NCI-H446 treated with DMSO at 0.1 percent for 48 hours (cell line): Measurements from ENCODE around the gene ZCCHC9.
"Not testable (repeated sequence)": the region's sequence is repeated elsewhere in the genome, so short reads cannot be mapped to it uniquely, and the experiment has no call there.

Experiments used
- DNase-seq: peaks from one replicate; lab custom pipeline; 2025; lab: John Stamatoyannopoulos, UW

ZCCHC9 gene, protein sequence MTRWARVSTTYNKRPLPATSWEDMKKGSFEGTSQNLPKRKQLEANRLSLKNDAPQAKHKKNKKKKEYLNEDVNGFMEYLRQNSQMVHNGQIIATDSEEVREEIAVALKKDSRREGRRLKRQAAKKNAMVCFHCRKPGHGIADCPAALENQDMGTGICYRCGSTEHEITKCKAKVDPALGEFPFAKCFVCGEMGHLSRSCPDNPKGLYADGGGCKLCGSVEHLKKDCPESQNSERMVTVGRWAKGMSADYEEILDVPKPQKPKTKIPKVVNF

DNA sequence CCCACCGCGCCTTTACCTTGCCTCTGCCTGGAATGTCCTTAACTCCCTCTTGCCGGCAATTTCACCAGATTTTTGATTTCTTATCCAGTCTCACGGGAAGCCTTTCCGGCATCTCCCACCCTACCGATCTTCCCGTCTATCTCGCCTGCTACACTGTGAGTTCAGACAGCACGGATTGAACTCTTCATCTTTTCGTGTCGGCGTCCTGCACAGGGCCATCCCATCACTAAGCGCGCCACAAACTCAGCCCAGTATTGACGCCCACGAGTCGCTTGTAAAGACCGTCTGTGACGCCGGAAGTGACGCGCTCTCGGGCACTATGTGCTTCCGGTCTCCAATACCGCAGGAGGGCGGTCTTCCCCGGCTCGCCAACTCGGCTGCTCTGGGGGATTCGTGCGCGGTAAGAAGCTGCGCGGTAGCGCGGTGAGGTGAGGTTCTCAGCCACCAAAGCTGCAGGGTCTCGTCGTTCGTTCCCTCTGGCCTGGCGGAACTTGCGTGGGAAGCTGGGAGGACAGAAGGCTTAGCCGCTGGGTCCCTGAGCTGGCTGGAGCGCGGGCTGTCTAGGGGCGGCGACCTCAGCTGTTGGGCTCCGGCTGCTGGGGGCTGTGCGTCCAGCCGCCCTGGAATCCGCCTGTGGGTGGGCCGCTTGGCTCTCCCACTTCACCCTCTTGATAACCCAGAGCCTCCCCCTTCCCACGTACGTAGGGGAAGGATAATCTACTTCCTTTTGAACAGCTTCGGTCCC, at the start of gene ZCCHC9:
Gene ZCCHC9 (plus strand): TSS at position 317 of the 745 bp plus-strand sequence. CDS start 3,171 bp downstream, outside the sequence.
- peak; percentile 83 for DNase-seq

DNA sequence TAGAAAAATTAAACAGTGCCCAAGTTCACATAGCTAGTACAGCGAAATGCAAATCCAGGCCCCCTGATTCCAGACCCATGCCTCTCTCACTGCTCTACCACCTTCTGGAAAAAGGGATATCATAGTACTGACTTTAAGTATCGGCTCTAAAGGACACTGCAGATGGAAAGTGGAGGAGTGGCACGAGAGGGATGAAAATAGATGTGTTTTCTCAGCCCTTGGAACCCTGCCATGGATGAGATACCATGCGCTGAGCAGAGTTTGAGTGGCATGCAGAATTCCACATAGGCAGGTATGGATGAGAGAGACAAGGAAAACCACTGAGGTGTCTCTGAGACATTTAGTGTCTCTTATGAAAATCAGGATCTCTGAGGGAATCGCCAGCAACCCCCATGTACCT, 49.5 kb upstream of the ZCCHC9 start:
- no peak for DNase-seq

DNA sequence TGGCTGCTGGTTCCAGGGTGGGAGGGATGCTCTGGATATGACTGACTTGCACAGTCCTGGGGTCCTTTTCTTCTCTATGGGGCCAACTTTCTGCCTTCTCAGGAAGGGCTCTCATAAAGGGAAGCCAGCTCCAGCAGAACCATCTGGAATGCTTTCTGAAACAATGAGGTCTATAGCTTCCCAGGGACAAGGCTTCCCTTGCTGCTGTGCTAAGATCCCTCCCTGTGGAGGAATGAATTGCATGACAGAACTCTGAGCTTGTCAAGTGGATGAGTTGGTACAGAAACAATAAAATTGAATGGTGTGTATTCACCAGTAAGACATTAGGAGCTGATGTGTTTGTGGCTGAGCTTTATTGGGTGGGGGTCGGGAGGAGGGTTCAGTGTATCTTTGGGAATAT, 48.5 kb upstream of the ZCCHC9 start:
- no peak for DNase-seq

DNA sequence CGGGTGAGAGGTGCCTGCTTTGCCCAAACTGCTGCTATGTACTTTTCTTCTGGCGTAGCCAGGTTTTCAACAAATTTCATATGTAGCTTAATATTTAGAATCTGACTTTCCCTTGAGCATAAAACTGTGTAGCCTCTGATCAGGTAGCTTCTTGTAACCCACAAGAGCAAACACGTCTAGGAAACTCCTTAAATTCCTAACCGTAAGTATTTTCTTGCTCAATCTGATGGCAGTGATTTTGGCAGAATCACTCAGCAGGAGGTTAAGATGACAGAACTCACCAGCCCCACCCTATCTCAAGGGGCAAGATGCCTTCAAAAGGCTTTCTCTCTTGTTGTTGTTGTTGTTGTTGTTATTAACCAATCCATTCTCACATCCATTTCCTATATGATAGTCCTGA, 47.5 kb upstream of the ZCCHC9 start:
- DNase-seq = no peak

DNA sequence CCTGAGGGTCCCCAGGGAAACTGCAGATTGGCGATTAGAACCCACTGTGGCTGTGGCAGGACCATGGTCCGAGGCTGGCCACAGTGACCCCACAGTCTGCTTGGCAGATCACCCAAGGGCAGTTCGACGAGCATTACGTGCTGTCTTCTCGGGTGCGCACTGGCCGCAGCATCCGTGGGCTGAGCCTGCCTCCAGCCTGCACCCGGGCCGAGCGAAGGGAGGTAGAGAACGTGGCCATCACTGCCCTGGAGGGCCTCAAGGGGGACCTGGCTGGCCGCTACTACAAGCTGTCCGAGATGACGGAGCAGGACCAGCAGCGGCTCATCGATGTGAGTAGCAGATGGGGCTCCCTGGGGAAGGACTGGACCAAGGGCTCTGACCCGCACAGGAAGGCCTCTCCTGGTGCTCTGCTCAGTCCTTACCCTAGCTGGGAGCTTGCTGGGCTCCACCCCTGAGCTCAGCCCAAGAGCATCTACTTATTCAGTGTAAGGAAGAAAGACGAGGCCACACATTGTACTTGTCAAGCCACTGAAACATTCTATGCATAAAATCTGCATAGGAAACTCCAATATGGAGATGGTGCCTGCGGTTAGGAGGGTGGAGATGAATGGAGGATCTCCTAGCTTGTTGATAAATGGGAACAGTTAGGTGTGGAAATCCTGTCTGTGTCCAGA, 46.4 kb upstream of the ZCCHC9 start:
- no peak for DNase-seq

DNA sequence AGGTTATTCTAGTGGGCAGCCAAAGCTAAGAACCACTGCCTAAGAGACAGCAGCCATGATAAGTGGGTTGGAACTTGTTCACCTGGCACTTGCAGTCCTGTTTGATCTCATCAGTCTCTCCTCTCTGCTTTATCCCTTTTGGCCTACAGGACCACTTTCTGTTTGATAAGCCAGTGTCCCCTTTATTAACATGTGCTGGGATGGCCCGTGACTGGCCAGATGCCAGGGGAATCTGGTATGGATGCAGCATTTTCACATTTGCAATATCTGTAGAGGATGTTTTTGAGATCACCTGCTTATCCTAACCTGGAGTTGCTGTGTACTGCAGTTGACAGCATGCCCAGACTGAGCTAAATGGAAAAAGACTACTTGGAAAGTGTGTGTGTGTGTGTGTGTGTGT, 44.6 kb upstream of the ZCCHC9 start:
- no peak for DNase-seq

DNA sequence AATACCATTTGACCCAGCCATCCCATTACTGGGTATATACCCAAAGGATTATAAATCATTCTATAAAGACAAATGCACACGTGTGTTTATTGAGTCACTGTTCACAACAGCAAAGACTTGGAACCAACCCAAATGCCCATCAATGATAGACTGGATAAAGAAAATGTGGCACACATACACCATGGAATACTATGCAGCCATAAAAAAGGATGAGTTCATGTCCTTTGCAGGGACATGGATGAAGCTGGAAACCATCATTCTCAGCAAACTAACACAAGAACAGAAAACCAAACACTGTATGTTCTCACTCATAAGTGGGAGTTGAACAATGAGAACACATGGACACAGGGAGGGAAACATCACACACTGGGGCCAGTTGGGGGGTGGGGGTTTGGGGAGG, 38.6 kb upstream of the ZCCHC9 start:
- not testable (repeated sequence) for DNase-seq

DNA sequence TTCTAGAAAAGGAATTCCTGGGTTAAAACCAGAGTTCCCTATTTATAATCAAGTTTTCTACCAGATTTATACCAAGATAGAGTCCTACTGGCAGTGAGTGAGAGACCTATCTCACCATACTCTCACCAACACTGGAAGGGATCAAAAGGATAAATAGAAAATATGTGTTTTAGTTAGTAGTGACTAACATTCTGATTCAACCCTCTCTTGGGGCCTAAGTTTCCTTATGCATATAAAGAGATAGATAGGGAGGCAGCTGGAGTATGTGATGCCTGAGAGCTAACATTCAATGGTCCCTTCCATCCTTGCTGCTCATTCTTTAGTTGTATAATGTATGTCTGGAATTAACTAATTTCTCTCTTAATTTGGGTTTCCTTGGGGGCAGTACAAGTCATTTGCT, 36.3 kb upstream of the ZCCHC9 start:
- DNase-seq = no peak

DNA sequence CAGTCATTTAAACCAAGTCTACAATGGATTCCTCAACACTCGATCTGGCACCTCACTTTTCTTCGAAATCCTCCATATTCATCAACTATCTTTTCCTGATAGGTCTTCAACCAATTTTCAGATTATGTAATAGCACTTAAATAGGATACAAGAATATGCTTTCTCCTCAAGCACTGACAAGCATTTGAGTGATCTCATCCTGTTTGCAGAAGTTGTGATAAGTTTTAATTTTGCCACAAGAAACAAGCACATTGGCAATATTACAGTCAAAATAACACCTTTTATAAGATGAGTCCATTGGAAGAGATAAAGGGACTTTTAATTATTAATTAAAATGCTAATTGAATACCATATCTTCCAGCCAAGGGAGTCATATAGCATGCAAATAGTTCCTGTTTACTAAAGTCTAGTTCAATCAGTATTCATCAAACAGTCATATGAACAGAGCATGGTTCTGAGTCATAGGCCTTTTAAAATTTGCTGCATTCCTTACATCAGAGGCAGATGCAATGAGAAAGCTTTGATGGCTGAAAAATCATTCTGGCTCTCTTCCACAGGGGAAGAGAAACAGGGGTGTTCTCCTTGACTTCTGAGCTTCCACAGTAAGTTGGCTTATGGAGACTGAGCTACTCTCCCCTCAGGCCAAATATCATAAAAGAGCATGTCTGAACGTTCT, 32.7 kb upstream of the ZCCHC9 start:
- no peak for DNase-seq

DNA sequence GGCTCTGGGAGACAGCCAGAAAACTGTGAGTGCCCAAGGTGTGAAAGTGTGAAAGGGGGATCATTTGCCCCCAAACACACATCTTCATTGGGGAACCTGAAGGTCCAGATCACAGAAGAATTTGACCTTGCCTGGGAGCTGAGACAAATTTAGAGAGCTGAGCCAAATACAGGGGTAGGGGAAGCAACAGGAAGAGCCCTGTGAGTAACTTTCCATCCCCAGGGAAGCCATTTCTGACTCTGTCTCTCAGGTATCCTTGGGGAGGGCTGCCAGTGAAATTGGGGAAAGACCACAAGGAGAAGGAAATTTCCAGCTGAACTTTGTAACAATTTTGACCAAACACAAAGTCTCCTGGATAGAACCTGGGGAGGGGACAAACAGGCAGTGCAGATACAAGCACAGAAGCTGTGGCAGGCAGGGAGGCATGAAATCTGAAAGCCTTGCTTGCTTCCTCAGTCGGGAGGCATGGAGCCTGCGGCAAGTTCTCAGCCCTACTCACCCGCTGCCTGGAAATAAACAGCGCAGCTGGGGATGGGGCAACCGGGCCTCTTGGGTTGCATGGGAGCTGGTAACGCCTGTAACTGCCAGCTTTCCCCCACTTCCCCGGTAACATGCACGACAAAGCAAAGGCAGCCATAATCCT, 31.5 kb upstream of the ZCCHC9 start:
- no peak for DNase-seq

DNA sequence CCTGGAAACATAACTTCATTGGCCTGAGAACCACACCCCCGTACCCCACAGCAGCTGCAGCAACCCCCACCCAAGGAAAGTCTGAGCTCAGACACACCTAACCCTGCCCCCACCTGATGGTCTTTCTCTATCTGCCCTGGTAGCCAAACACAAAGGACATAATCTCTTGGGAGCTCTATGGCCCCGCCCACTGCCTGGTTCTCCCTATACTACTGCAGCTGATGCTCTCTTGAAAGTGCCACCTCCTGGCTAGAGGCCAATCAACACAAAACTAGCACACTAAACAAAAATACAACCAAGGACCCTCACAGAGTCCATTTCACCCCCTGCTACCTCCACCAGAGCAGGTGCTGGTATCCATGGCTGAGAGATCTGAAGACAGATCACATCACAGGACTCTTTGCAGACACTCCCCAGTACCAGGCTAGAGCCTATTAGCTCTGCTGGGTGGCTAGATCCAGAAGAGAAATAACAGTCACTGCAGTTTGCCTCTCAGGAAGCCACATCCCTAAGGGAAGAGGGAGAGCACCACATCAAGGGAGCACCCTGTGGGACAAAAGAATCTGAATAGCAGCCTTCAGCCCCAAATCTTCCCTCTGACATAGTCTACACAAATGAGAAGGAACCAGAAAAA, 30.9 kb upstream of the ZCCHC9 start:
- DNase-seq = not testable (repeated sequence)

DNA sequence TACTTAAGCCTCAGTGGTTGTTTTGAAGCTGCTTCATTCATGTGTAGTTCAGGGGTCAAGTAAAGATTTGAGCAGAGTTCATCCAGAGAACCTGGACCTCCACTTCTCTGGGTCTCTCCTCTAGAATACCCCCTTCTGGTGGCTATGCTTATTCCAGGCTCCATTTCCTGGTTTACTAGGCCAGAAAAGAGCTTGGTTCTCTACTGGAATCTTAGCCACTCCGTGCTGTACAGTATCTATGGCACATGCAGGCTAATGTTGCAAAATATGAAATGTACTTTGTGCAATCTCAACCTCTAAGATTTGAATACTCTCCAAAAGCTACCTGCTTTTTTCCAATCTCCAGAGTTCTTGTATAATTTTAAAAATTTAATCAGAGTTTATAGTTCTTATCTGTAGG, 17.4 kb upstream of the ZCCHC9 start:
- no peak for DNase-seq

DNA sequence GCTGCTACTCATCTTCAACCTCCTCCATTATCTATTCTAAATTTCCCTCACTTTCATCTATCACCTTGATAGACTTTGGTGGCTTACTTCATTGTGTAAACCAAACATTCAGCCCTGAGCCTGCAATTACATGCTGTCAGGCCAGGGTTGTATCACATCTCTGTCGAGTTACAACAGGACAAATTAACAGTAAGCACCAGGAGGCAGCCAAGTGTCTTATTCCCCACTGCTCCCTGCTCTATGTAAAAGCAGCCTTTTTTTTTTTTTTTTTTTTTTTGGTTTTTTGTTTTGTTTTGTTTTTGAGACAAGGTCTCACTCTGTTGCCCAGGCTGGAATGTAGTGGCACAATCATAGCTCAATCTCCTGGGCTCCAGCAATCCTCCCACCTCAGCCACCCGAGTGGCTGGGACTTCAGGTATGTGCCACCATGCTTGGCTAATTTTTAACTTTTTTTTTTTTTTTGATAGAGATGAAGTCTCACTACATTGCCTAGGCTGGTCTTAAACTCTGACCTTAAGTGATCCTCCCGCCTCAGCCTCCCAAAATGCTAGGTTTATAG, 15.2 kb upstream of the ZCCHC9 start:
- no peak for DNase-seq

DNA sequence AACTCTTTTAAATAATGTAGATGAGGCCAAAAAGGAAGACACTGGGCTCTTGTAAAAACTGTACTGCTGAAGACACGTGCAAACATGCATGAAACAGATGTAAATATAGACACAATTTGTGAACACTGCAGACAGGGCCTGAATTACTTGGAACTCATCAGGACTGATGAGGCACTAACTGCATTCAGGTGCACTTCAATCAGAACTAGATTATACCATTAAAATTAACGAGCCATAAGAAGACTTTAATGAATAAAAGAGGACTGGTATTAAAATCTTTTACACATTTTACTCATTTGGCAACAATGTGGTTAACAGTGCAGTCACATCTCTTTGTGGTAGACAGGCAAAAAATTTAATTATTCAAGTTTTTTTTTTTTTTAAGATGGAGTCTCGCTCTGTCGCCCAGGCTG, 13.4 kb upstream of the ZCCHC9 start:
- DNase-seq = no peak

DNA sequence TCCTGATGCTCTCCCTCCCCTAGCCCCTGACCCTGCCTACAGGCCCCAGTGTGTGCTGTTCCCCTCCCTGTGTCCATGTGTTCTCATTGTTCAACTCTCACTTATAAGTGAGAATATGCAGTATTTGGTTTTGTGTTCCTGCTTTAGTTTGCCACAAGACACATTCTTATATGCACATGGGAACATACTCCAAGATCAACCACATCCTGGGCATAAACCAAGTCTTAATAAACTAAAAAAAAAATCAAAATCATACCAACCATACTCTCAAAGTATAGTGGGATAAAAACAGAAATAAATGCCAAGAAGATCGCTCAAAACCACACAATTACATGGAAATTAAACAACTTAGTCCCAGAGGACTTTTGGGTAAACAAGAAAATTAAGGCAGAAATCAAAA, 11.2 kb upstream of the ZCCHC9 start:
- no peak for DNase-seq

DNA sequence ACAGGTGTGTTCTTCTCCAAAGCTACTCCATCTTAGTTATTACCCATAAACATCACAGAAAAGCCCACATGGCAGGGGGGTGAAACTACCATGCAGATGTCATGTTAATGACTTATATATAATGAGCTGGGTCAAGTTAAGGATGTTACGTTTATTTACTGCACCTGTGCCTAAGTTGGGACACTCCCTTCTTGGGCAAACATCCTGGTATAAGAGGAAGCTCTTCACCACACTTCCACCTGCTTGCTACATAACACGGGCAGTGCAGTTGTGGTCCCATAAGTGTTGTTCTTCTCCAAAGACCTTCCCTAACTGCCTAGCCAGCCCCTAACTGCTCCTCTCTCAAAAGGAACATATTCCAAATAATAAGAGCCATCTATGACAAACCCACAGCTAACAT, 9.3 kb upstream of the ZCCHC9 start:
- DNase-seq = no peak

DNA sequence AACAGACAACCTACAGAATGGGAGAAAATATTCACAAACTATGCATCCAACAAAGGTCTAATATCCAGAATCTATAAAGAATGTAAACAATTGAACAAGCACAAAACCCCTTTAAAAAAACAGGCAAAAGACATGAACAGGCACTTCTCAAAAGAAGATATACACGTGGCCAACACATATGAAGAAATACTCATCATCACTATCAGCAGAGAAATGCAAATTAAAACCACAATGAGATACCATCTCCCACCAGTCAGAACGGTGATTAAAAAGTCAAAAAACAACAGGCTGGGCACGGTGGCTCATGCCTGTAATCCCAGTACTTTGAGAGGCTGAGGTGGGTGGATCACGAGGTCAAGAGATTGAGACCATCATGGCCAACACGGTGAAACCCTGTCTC, 7.4 kb upstream of the ZCCHC9 start:
- not testable (repeated sequence) for DNase-seq

DNA sequence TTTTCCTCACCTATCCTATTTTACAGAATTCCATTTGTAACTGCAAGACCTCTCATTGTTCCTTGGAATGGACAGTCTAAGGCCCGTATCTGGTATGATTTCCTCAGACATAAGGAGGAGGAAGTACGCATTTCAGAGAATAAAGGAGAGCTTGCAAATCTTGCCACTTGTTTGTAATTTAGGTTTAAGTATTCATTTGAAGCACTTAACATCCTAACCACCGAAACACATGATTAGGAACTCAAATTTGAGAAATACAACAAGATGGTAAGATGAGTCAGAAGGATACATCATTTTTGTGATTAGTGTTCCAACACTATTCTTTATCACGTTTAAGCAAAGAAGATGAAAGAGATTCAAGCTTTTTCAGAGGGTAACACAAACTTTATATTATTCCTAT, 3.9 kb upstream of the ZCCHC9 start:
- no peak for DNase-seq

DNA sequence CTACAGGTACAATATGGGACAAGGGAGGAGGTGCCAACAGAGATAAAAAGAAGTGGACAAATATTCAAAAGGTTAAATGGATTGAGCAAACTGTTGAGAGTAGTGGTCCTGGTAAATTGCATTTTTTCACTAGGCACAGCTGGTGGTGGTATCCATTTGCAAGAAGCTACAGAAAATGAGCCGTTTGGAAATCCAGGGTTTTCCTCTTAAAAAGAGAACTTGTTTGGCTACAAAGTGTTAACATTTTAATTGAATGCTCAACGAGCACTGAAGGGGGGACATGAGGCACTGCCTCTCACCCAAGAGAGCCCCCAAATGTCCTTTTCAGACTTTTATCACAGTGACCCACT, 491 bp upstream of the ZCCHC9 start:
- no peak for DNase-seq

DNA sequence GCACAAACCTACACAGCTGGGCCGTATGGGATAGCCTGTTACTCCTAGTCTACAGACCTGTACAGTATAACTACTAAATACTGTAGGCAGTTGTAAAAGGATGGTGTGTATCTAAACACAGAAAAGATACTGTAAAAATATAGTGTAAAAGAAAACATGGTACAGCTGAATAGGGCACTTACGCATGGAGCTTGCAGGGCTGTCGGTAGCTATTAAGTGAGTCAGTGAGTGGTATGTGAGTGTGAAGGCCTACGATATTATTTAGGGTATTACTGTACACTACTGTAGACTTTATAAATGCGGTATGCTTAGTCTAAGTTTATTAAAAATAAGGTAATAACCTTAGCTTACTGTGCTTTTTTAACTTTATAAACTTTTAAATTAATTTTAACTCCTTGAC, 1.2 kb downstream of the ZCCHC9 start:
- no peak for DNase-seq

DNA sequence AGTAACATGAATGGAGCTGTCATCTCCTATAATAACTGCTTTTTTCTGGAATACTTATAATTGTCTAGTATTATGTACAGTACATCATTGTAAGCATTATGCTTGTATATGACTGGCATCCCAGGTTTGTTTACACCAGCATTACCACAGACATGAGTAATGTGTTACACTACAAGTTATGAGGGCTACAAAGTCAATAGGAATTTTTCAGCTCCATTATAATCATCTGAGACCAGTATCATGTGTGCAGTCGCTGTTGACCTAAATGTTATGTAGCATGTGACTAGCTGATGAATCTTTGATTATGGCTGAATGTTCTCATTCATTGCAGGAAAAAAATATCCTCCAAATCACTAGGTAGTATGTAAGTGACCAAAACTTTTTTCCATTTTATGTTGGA, 2.2 kb downstream of the ZCCHC9 start:
- DNase-seq = no peak
